CD4-positive, alpha-beta T cell treated with Interleukin-21 for 1 hour (primary cell): ENCODE data around the gene MEPE.
A peak's percentile ranks its signal among the peaks of the same experiment; 100 is the strongest.

ENCODE experiments used
- DNase-seq: peaks from one replicate; pipeline ENCODE4 v3.0.0-alpha.2; 2020

The MEPE gene

GRCh38 chr4:87832669-87833068 is at the start of gene MEPE:
Gene MEPE, plus strand, starts transcription at chr4:87832969. Its CDS starts 1,746 bp downstream, at chr4:87834715.
- DNase-seq, result no peak

GRCh38 chr4:87783781-87784180 is 49.0 kb upstream of the MEPE start:
- no peak for DNase-seq

GRCh38 chr4:87785731-87786509 is 46.8 kb upstream of the MEPE start:
- DNase-seq, result no peak

GRCh38 chr4:87799301-87800113 is 33.3 kb upstream of the MEPE start, which contains the start of gene IBSP:
Gene IBSP, plus strand, starts transcription at chr4:87799554. Its CDS starts 2,808 bp downstream, at chr4:87802362.
- DNase-seq, result no peak

- no peak for DNase-seq
These were observed 29.9 kb upstream of the MEPE start for GRCh38 chr4:87802858-87803257.

- DNase-seq, result no peak
These were observed 29.3 kb upstream of the MEPE start for GRCh38 chr4:87803421-87803820.

GRCh38 chr4:87804871-87805270 is 27.9 kb upstream of the MEPE start:
- DNase-seq, result no peak

GRCh38 chr4:87805971-87806370 is 26.8 kb upstream of the MEPE start:
- no peak for DNase-seq

GRCh38 chr4:87806520-87806919 is 26.2 kb upstream of the MEPE start:
- DNase-seq, result no peak

- no peak for DNase-seq
These were observed 25.4 kb upstream of the MEPE start for GRCh38 chr4:87807402-87807801.

- no peak for DNase-seq
These were observed 20.8 kb upstream of the MEPE start for GRCh38 chr4:87811977-87812376.

GRCh38 chr4:87819281-87819919 is 13.4 kb upstream of the MEPE start:
- no peak for DNase-seq

- no peak for DNase-seq
These were observed 9.6 kb upstream of the MEPE start for GRCh38 chr4:87823200-87823599.

GRCh38 chr4:87823724-87824123 is 9.0 kb upstream of the MEPE start:
- DNase-seq, result no peak

- DNase-seq, result no peak
These were observed 8.4 kb upstream of the MEPE start for GRCh38 chr4:87824352-87824751.

- DNase-seq, result no peak
These were observed 1.6 kb downstream of the MEPE start for GRCh38 chr4:87834401-87834800.

GRCh38 chr4:87835197-87835596 is 2.4 kb downstream of the MEPE start:
- DNase-seq, result no peak

- DNase-seq, result no peak
These were observed 3.0 kb downstream of the MEPE start for GRCh38 chr4:87835743-87836142.

- DNase-seq, result no peak
These were observed 5.4 kb downstream of the MEPE start for GRCh38 chr4:87838205-87838604.

- no peak for DNase-seq
These were observed 6.3 kb downstream of the MEPE start for GRCh38 chr4:87838890-87839591.

GRCh38 chr4:87839592-87839946 is 6.8 kb downstream of the MEPE start:
- no peak for DNase-seq

GRCh38 chr4:87840149-87840548 is 7.4 kb downstream of the MEPE start:
- no peak for DNase-seq

GRCh38 chr4:87843936-87844335 is 11.2 kb downstream of the MEPE start:
- DNase-seq, result peak; percentile 3
